PC-3 (cell line): ENCODE measurements around the gene GLOD5. TPM values are rescaled to one million over a fixed set of nuclear protein-coding genes. Genes with fewer than 3 reads are reported as not detected.

ENCODE experiments used
- ATAC-seq: fragments of 200-7000 bp; cut with Tn5 transposase; 2 replicates; pipeline ENCODE4 v1.9.1; 2020; ENCODE audit warnings: mild to moderate bottlenecking, moderate library complexity
- BruUV-seq: library from RNA; stranded (reverse); fragments of 400-500 nt; replicated peaks from 2 replicates; lab custom pipeline; 2021; lab: Mats Ljungman, UMichigan
- CTCF ChIA-PET: fragments of 300-600 bp; sonication (Branson Sonifier 250); formaldehyde crosslinking; loops from one replicate; lab custom pipeline; 2022; ENCODE audit warnings: antibody characterized with exemption; lab: Charles Lee
- POLR2A ChIA-PET: fragments of 300-600 bp; sonication (Branson Sonifier 250); formaldehyde crosslinking; loops from one replicate; lab custom pipeline; 2022; ENCODE audit warnings: antibody characterized with exemption; ENCODE audit not compliant: unreplicated experiment; lab: Charles Lee
- DNase-seq: peaks from one replicate; pipeline ENCODE4 v3.0.0-alpha.2; 2015
- H2AFZ ChIP-seq: fragments of 300-600 bp; sonication (generic); 2 replicates; pipeline ENCODE4 v1.6.0; 2016; ENCODE audit warnings: antibody characterized with exemption, low read length
- H3F3A ChIP-seq: fragments of 300-600 bp; sonication (generic); one replicate; pipeline ENCODE4 v1.6.0; 2017; ENCODE audit warnings: antibody characterized with exemption, low read length, control low read depth, mild to moderate bottlenecking; ENCODE audit not compliant: unreplicated experiment
- H3K27ac ChIP-seq: fragments of 300-600 bp; sonication (generic); 2 replicates; pipeline ENCODE4 v1.5.1; 2016; ENCODE audit warnings: mild to moderate bottlenecking, low read length
- H3K27me3 ChIP-seq: fragments of 300-600 bp; sonication (generic); 2 replicates; pipeline ENCODE4 v1.6.1; 2016; ENCODE audit warnings: low read length, mixed read lengths
- H3K36me3 ChIP-seq: fragments of 300-600 bp; sonication (generic); 2 replicates; pipeline ENCODE4 v1.6.1; 2016; ENCODE audit warnings: low read depth, mixed run types, low read length, mixed read lengths
- H3K4me1 ChIP-seq: fragments of 300-600 bp; sonication (generic); 2 replicates; pipeline ENCODE4 v1.5.1; 2016; ENCODE audit warnings: low read length; ENCODE audit not compliant: insufficient read depth
- H3K4me2 ChIP-seq: fragments of 300-600 bp; sonication (generic); 2 replicates; pipeline ENCODE4 v1.6.0; 2016; ENCODE audit warnings: low read length
- H3K4me3 ChIP-seq: fragments of 300-600 bp; sonication (generic); 2 replicates; pipeline ENCODE4 v1.5.1; 2016; ENCODE audit warnings: mild to moderate bottlenecking, low read length, mixed read lengths
- H3K79me2 ChIP-seq: fragments of 300-600 bp; sonication (generic); 2 replicates; pipeline ENCODE4 v1.6.1; 2017; ENCODE audit warnings: low read length, mixed read lengths
- H3K9ac ChIP-seq: fragments of 300-600 bp; sonication (generic); 2 replicates; pipeline ENCODE4 v1.6.0; 2016; ENCODE audit warnings: mild to moderate bottlenecking, low read length
- H3K9me2 ChIP-seq: fragments of 300-600 bp; sonication (generic); replicated peaks from 2 replicates; pipeline ENCODE4 v1.6.1; 2016; ENCODE audit warnings: mixed run types, low read length, mixed read lengths
- H3K9me3 ChIP-seq: fragments of 300-600 bp; sonication (generic); 2 replicates; pipeline ENCODE4 v1.6.1; 2016; ENCODE audit warnings: low read length, mixed read lengths
- H4K20me1 ChIP-seq: fragments of 300-600 bp; sonication (generic); 2 replicates; pipeline ENCODE4 v1.6.1; 2016; ENCODE audit warnings: low read length, mixed read lengths
- CTCF ChIP-seq: fragments of 300-600 bp; sonication (generic); conservative IDR thresholded peaks from 2 replicates; pipeline ENCODE4 v1.5.1; 2017; ENCODE audit warnings: antibody characterized with exemption, low read depth, mild to moderate bottlenecking, low read length
- EZH2 ChIP-seq: fragments of 300-600 bp; sonication (generic); IDR thresholded peaks from one replicate; pipeline ENCODE4 v1.6.1; 2017; ENCODE audit warnings: antibody characterized with exemption, mild to moderate bottlenecking, low read length; ENCODE audit not compliant: unreplicated experiment
- EZH2phosphoT487 ChIP-seq: fragments of 300-600 bp; sonication (generic); IDR thresholded peaks from 2 replicates; pipeline ENCODE4 v1.6.1; 2018; ENCODE audit warnings: mild to moderate bottlenecking, antibody characterized with exemption, low read length, borderline replicate concordance
- intact Hi-C: fragments of 100-400 bp; cut with micrococcal nuclease; formaldehyde crosslinking; loops from 2 replicates; pipeline ENCODE4 v1.9.0; 2023
- total RNA-seq: library from RNA; depleted of rRNA; stranded (reverse); fragments of >200 nt; gene quantifications from 2 replicates; pipeline ENCODE4 v1.2.3, GENCODE V29; 2014

The GLOD5 gene
- total RNA-seq, 1 experiment from 2014 or later: not detected

GRCh38 chrX:48798318-48798717, 36.8 kb downstream of the GLOD5 start:
- CTCF ChIA-PET: no interaction called here
- H4K20me1 ChIP-seq: no peaks in the 10 kb centered on the region
- H3K9me2 ChIP-seq: no peaks in the 10 kb centered on the region
- no peak for TF ChIP-seq CTCF
- TF ChIP-seq EZH2: no peak
- no peak for TF ChIP-seq EZH2phosphoT487
- intact Hi-C loops: no loop called here
- no peak overlapping the region for H3K27ac ChIP-seq
- H3K27me3 ChIP-seq: no peaks in the 10 kb centered on the region
- no peak overlapping the region for H2AFZ ChIP-seq
- H3K9me3 ChIP-seq: no peaks in the 10 kb centered on the region
- peaks cover 27% of the 10 kb centered on the region for H3K4me1 ChIP-seq
- H3K9ac ChIP-seq: no peak overlapping the region
- DNase-seq (no peak), ATAC-seq (no peak)
- H3F3A ChIP-seq: no peaks in the 10 kb centered on the region
- POLR2A ChIA-PET: no interaction called here
- no peak overlapping the region for H3K4me2 ChIP-seq
- H3K4me3 ChIP-seq: no peak overlapping the region
- H3K79me2 ChIP-seq: no peaks in the 10 kb centered on the region
- no TSS peak for BruUV-seq
- H3K36me3 ChIP-seq: no peaks in the 10 kb centered on the region; the same call in 1 of the 2 replicates

DNA sequence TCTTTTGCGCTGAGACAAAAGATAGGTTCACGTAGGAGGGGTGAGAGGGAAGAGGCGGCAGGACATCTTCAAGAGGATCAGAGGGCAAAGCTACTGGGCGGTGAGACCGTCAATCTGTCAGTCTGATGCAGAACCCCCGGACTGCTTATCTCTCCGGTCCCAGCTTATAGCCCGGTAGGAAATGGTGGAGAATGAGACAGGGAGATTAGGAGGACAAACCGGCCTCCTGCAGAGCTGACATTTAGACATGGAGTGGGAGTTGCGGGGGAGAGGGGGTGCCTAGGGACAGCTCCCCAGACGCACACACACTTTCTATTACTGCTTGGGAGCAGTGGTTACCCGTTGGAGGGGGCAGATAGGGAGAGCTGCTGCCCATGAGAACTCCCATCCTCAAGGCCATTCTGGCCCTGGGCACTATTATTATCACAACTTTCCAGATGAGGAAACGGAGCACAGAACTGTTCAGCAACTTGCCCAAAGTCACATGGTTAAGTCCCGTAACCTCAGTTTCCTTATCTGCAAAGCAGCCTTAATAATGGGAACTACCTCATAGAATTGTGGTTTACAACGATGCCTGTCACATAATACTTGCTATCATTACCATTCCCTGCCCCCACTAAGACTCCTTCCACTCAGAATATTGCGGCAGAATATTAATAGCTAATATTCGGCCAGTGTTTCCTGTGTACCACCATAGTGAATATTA, 39.2 kb downstream of the GLOD5 start:
- BruUV-seq: TSS peak; percentile 95
- H3K36me3 ChIP-seq: no peaks in the 10 kb centered on the region; the same call in 1 of the 2 replicates
- no peaks in the 10 kb centered on the region for H3F3A ChIP-seq
- peak overlapping the region; percentile 94 for H3K9ac ChIP-seq
- ChIA-PET CTCF (no interaction called here), POLR2A (interaction anchor here (0.5 to 1.4 kb wide), 6 partner anchors 97 to 1141 kb away, joined by 3 to 11 read pairs (median 3); partner anchors contain the start of genes PQBP1 and TIMM17B)
- peaks cover 15% of the 10 kb centered on the region for H3K4me1 ChIP-seq
- peak overlapping the region; percentile 76 for H2AFZ ChIP-seq
- no peaks in the 10 kb centered on the region for H4K20me1 ChIP-seq
- TF ChIP-seq EZH2phosphoT487 (no peak), EZH2 (no peak), CTCF (no peak)
- no peaks in the 10 kb centered on the region for H3K9me3 ChIP-seq
- H3K9me2 ChIP-seq: no peaks in the 10 kb centered on the region
- peak overlapping the region; percentile 75 for H3K4me3 ChIP-seq
- no peaks in the 10 kb centered on the region for H3K27me3 ChIP-seq
- H3K27ac ChIP-seq: peak overlapping the region; percentile 85
- DNase-seq (peak; percentile 2), ATAC-seq (no peak)
- H3K4me2 ChIP-seq: peak overlapping the region; percentile 91
- no peaks in the 10 kb centered on the region for H3K79me2 ChIP-seq
- intact Hi-C loops: loop anchor here (1.0 to 5.0 kb wide), 2 partner anchors 104 to 112 kb away; partner anchors contain the start of genes SLC35A2 and SUV39H1
